Amniotic epithelial cell (primary cell): ENCODE results near the gene CASP7.

ENCODE experiments used
- DNase-seq: peaks from one replicate; pipeline ENCODE4 v3.0.0-alpha.2; 2010; ENCODE audit warnings: low read depth

CASP7 gene

GRCh38 chr10:113712755-113713639, 33.3 kb downstream of the CASP7 start:
- no peak for DNase-seq

DNA sequence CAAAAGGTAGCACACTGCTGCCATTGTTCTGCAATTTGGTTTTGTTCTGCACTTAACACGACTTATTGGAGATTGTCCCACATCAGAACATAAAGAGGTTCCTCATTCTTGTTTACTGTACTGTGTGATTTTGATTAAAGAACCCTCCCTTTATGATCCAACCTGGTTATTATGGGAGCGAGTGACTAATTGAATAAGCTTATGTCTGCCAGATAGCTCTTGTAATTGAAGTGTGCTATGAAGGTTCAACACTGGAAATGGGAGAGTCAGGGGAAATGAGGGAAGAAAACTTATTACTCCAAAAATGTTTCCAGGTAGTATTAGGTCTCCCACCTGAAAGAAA, 33.9 kb downstream of the CASP7 start:
- no peak for DNase-seq

DNA sequence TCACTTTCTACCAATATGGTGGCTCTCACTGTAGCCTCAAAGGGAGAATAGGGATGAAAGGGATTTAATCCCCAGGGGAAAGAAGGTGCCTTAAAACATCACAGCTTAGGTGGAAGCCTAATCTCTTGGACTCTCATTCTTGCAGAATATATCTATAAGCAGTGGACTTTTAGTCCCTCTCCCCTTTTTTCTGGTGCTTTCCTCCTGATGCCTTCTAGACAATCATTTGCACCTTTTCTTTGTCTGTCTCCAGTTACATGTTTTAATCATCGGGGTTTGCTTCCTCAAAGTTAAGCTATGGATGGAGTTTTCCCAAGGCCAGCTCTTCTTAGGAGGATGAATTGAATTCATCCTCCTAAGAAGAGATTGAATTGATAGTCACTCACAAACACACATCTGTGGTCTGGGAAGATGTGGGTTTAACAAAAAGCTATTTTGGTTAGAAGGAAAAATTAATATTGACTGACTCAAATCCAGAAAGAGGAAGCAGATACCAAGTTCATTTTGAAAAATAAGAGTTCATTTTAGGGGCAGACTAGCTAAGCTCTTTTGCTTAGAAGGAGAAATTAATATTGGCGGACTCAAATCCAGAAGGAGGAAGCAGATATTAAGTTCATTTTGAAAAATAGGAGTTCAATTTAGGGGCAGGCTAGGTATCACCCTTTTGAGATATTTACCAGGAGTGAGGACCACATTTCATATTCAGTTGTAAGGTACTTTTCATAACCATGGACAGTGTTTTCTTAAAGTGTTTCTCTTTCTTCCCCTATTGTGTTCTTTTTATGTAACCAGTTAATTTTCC, 36.6 kb downstream of the CASP7 start:
- DNase-seq, result no peak

- no peak for DNase-seq
These were observed 39.5 kb downstream of the CASP7 start for GRCh38 chr10:113718969-113719822.

- DNase-seq, result no peak
These were observed 40.7 kb downstream of the CASP7 start for GRCh38 chr10:113720386-113720785.

DNA sequence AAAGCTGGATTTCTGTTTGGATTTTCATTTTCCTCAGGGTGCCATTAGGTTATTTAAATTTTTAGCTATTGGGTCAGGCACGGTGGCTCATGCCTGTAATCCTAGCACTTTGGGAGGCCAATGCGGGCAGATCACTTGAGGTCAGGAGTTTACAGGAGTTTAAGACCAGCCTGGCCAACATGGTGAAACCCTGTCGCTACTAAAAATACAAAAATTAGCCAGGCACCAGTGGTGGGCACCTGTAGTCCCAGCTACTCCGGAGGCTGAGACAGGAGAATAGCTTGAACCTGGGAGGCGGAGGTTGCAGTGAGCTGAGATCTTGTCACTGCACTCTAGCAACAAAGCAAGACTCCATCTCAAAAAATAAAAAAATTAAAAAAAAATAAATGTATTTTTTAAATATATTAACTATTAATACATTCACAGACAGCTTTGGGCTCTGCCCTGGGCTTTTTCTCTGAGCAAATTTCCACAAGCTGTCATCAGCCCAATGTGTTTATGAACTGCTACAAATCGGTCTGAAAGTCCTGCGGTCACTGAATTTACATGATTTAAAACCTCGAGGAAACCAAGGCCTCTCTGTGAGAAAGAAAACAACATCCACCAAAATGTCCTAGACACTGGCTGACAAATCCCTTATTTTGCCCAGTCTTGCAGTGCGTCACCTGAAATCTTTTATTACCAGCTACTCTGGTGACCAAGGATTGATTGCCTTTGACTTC, 52.6 kb downstream of the CASP7 start:
- no peak for DNase-seq

DNA sequence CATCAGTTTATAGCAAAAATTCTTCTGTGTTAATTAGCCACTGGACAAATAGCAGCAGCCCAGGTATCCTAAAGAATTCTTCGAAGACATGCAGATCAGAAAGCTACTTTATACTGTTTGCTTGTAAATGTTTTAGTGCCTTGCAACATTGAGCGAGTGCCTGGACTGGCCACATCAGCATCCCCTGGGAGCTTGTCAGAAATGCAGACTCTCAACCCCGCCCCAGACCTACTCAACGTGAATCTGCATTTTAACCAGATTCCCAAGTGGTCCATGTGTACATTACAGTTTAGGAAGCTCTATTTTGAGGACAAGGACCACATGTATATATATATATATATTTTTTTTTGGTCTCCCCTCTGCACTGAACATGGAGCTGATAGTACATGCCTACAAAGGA, 53.3 kb downstream of the CASP7 start:
- DNase-seq, result no peak

DNA sequence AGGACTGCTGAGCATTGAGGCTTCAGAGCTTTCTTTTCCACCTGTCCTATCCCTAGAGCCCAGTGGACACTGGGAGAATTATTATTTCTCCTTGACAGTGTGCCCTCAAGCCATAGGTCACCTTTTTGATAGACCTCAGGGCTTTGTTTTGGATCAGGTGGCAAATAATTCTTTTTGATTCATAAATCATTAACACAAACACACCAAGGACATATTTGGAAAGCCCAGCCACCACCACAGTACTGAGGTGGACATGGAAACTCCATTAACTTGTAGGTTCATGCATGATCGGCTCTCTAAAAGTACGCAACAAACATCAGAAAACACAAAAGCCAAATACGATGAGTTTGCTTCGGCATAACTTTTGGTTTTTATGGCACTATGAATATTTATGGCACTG, 53.9 kb downstream of the CASP7 start:
- DNase-seq, result no peak

DNA sequence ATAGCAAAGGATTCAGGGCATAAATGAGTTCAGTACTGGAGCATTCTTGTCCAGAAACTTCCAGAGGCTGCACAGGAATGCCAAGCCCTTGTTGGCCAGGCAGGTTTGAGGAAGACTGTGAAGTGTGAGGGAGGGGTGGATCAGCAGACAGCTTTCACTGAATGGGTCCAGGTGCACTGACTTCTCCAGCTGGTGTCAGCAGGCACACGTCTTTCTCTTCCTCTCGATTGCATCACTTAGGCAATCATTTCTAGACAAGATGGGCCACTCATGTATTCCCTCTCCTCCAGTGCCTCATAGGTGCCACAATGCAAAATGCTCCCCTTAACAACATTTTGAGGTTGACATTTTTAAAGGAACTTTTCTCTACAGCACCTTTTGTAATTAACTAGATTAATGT, 56.2 kb downstream of the CASP7 start:
- no peak for DNase-seq

GRCh38 chr10:113736576-113736975, 56.9 kb downstream of the CASP7 start:
- DNase-seq, result no peak

DNA sequence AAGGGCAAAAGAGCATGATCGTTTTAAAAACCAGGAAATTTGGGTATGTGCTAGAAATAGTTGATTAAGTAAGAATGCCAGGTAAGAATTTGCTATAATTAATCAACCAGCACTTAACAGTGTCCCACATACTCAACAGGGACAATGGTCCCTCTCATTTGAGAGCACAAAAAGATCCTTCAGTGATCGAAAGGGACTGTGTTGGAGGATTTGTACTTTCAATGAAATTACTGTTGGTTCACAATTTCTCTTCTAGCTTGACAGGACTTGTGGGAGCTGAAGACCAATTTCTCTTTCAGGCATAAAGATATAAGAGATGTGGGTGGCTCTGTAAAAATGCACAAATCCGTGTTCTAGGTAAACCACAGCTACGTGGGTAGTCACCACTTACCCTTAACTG, 59.3 kb downstream of the CASP7 start:
- DNase-seq, result no peak

DNA sequence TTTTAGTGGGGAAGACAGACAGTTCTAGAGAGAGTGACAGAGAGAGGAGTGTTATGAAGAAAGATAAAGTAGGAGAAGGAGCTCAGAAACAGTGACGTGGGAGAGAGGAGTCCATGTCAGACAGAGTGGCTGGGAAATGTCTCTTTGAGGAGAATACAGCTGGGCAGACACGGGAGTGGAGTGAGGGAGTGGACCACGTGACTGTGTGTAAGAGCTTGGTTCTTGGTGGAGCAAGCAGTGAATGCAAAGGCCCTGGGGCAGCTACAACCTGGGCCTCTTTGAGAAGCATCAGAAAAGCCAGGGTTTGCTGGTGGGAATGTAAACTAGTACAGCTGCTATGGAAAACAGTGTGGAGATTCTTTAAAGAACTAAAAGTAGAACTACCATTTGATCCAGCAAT, 59.9 kb downstream of the CASP7 start:
- no peak for DNase-seq

DNA sequence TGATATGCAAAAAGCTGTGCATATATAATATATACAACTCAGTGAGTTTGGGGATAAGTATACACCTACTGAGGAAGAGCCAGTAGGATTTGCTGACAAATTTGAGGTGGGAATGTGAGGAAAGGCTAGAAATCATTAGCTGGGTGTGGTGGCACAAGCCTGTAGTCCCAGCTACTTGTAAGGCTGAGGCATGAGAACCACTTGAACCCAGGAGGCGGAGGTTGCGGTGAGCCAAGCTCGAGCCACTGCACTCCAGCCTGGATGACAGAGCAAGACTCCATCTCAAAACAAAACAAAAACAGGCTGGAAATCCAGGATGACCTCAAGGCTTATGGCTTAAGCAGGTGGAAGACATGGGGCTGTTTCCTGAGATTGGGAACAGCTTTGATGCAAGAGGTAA, 61.1 kb downstream of the CASP7 start:
- DNase-seq, result no peak

DNA sequence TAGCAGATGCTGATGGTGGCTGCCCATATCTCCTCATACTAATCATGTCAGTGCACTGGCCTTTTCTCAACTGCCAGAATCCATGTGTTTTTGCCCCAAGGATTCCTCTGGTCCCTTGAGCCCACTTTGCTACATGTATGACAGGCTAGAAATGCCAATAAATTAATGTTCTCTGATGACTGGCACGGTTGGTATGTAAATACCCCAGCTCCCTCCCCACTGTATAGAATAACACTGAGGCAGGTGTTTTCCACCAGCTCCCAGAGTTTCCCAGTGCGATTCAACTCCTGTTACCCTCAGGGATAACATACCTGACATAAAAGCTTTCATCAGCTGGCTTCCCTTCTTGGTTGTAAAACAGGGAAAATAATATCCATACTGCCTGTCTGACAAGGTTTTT, 62.8 kb downstream of the CASP7 start:
- DNase-seq, result no peak

DNA sequence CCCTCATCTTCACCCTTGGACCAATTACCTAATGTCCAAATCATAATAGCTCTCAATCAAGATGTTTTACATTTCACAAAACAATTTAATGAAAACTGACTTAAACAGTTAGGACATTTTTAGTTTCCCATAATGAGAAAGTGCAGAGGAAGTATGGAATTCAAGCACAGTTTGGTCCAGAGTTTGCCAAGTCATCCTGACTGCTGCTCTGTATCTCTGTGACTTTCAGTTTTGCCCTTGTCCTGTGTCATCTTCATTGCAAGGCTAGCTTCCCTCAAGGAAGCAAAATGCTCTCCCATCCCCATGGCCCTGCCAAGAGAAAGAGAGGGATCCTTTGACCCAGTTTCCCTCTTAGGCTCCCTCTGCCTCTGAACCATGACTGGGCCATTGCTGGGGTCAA, 63.9 kb downstream of the CASP7 start:
- no peak for DNase-seq

GRCh38 chr10:113745374-113745773, 65.7 kb downstream of the CASP7 start:
- DNase-seq, result no peak

GRCh38 chr10:113746217-113746957, 66.7 kb downstream of the CASP7 start:
- DNase-seq, result peak; percentile 73

DNA sequence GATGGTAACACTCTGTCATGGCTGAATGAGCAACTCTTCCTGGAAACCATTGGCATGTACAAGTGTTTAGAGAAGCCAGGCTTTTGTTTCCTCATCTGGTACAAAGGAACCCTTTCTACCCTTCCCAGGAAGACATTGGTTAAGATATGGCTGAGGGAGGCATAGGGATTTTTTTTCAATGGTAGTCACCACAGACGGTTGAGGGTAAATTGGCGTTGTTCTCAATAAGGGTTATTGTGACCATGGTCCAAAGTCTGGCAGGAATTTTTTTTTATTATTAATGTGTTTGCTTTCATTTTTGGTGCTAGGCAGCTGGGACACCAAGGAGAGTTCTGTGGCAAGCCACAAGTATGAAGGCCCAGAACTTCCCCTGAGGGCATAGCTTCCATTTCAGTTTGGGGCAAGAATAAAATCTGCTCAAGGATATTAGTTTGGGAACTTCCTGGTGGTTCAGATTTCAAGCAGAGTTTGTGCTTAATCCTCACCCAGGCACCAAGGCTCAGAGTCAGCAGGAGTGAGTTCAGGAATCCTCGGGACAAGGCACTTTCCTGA, 71.5 kb downstream of the CASP7 start, which contains the start of gene PLEKHS1:
Gene PLEKHS1 (plus strand): TSS at position 502 of the 552 bp plus-strand sequence. CDS start 3,596 bp downstream, outside the sequence.
- DNase-seq, result no peak

DNA sequence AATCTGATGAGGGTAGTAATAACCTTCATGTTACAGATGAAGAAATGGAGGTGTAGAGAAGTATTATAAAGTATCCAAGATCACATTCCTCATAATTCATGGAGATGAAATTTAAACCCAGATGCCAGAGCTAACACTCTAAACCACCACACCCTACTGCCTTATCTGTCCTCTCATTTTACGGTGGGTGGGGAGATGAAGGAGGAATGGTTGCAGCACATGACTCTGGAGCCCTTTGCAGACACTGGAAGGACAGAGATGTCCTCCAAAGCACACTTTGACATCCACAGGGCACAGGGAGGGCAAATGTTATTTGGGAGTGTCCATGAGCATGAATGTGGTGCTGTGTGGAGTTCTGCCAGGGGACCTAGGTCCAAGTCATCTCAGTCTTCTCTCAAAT, 72.8 kb downstream of the CASP7 start:
- no peak for DNase-seq

- peak; percentile 11 for DNase-seq
These were observed 73.4 kb downstream of the CASP7 start for GRCh38 chr10:113753020-113753692.
